ENCODE measurements around the gene NRIP3. TPM values are rescaled to one million over a fixed set of nuclear protein-coding genes. Genes with fewer than 3 reads are reported as not detected.

Gene NRIP3
- total and polyA plus RNA-seq, 2 of the 13 experiments (the other 11 are each of a cell fraction or from before 2014, with no cell fraction given): 0.04 to 0.07 TPM

DNA sequence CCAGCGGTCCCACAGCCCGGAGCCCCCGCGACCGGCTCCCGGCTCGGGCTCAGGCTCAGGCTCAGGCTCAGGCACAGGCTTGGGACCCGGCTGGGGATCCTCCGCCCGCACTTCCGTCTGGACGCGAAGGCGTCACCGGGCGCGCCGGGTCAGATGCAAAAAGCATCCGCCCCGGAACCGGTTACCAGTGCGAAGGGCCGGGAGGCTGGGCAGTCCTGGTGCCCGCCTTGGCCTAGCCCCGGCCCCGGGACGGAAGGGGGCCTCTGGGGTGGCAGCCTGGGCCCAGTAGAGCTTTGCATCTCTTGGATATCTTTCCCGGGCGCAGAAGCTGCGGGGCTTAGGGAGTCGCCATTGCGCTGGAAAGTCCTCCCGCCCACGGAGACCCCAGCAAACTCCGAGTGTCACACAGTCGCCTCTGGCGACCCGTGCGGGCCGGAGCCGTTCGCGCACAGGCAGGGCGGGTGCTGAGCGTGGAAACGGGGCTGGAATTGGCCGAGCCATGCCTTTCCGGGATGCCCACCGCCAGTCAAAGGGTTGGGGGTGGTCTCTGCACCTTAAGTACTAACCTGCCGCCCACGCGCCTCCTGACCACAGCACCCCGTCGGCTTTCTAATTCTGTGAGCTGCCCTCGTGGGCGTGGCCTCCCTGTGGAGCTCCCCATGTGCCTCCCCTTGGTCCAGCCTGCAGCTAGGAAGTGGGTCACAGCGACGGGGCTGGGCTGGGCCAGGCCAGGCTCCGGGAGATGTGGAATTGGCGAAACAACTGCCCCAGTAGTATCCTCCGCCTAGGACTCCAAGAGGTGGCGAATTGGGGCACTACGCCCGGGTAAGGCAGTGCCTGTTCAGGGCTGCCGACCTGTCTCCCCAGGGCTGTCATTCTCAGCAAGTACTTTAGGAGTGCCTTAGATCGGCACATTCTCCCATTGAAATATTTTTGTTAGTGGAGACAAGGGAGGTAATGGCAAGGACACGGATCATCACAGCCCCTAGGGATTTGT is 39.2 kb downstream of the NRIP3 start, which contains the start of gene TMEM9B (continued):
- no peak for TF ChIP-seq EZH2 (conservative IDR thresholded peaks at IDR 0.05; ENCODE audit: low read depth, low read length)
- no peak for TF ChIP-seq CC2D1A (CRISPR knock-in tag; IDR thresholded peaks at IDR 0.05)
- no peak for TF ChIP-seq EP300 (IDR thresholded peaks at IDR 0.05; ENCODE audit: low read depth in 2 of 2, low read length in 2 of 2)
- no peak for TF ChIP-seq EP300 (CRISPR knock-in tag; IDR thresholded peaks at IDR 0.05; ENCODE audit: borderline replicate concordance)
- TF ChIP-seq KLF6 (CRISPR knock-in tag; IDR thresholded peaks at IDR 0.05): peak; percentile 67; the same call in 1 of the 2 replicates
- no peak for TF ChIP-seq STAG1 (CRISPR knock-in tag; IDR thresholded peaks at IDR 0.05)
- no peak for TF ChIP-seq ZNF317 (CRISPR knock-in tag; IDR thresholded peaks at IDR 0.05)
- no peak for TF ChIP-seq SYNCRIP (IDR thresholded peaks at IDR 0.05; ENCODE audit: insufficient read depth, low read depth, low read length)
- TF ChIP-seq KDM5A (IDR thresholded peaks at IDR 0.05; ENCODE audit: borderline replicate concordance, low read length): no peak; the same call in 1 of the 2 replicates
- TF ChIP-seq, protein P1, sequence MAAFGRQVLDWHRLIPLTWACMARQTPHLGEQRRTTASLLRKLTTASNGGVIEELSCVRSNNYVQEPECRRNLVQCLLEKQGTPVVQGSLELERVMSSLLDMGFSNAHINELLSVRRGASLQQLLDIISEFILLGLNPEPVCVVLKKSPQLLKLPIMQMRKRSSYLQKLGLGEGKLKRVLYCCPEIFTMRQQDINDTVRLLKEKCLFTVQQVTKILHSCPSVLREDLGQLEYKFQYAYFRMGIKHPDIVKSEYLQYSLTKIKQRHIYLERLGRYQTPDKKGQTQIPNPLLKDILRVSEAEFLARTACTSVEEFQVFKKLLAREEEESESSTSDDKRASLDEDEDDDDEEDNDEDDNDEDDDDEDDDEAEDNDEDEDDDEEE (CRISPR knock-in tag; IDR thresholded peaks at IDR 0.05): peak; percentile 83
- TF ChIP-seq YEATS4 (CRISPR knock-in tag; IDR thresholded peaks at IDR 0.05; ENCODE audit: borderline replicate concordance): peak; percentile 90; the same call in 1 of the 2 replicates
- TF ChIP-seq NFE2L1 (CRISPR knock-in tag; IDR thresholded peaks at IDR 0.05; ENCODE audit: borderline replicate concordance): no peak
- TF ChIP-seq ELF3 (CRISPR knock-in tag; IDR thresholded peaks at IDR 0.05): peak; percentile 60; the same call in 1 of the 2 replicates
- TF ChIP-seq ZNF777 (CRISPR knock-in tag; IDR thresholded peaks at IDR 0.05): peak; percentile 58
- TF ChIP-seq, protein P2, sequence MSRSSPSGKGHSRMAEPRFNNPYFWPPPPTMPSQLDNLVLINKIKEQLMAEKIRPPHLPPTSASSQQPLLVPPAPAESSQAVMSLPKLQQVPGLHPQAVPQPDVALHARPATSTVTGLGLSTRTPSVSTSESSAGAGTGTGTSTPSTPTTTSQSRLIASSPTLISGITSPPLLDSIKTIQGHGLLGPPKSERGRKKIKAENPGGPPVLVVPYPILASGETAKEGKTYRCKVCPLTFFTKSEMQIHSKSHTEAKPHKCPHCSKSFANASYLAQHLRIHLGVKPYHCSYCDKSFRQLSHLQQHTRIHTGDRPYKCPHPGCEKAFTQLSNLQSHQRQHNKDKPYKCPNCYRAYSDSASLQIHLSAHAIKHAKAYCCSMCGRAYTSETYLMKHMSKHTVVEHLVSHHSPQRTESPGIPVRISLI (CRISPR knock-in tag; IDR thresholded peaks at IDR 0.05; ENCODE audit: borderline replicate concordance): peak; percentile 47; the same call in 1 of the 2 replicates
- TF ChIP-seq ZNF879 (CRISPR knock-in tag; IDR thresholded peaks at IDR 0.05): no peak
- TF ChIP-seq, protein P3, sequence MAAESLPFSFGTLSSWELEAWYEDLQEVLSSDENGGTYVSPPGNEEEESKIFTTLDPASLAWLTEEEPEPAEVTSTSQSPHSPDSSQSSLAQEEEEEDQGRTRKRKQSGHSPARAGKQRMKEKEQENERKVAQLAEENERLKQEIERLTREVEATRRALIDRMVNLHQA (CRISPR knock-in tag; IDR thresholded peaks at IDR 0.05): no peak
- TF ChIP-seq, protein P4, sequence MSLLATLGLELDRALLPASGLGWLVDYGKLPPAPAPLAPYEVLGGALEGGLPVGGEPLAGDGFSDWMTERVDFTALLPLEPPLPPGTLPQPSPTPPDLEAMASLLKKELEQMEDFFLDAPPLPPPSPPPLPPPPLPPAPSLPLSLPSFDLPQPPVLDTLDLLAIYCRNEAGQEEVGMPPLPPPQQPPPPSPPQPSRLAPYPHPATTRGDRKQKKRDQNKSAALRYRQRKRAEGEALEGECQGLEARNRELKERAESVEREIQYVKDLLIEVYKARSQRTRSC (CRISPR knock-in tag; IDR thresholded peaks at IDR 0.05; ENCODE audit: low read depth): no peak
- no peak for TF ChIP-seq ZFP37 (CRISPR knock-in tag; IDR thresholded peaks at IDR 0.05; ENCODE audit: borderline replicate concordance)
- TF ChIP-seq TBX3 (IDR thresholded peaks at IDR 0.05; ENCODE audit: borderline replicate concordance): no peak
- TF ChIP-seq ARNT (IDR thresholded peaks at IDR 0.05): no peak
- no peak for TF ChIP-seq ZSCAN29 (CRISPR knock-in tag; conservative IDR thresholded peaks at IDR 0.05)
- TF ChIP-seq TSC22D2 (CRISPR knock-in tag; IDR thresholded peaks at IDR 0.05; ENCODE audit: borderline replicate concordance): no peak
- no peak for TF ChIP-seq JUNB (CRISPR knock-in tag; IDR thresholded peaks at IDR 0.05; ENCODE audit: borderline replicate concordance)
- peak; percentile 99 for TF ChIP-seq NR2C2 (CRISPR knock-in tag; IDR thresholded peaks at IDR 0.05; ENCODE audit: borderline replicate concordance)
- peak; percentile 95 for TF ChIP-seq PHF21A (CRISPR knock-in tag; IDR thresholded peaks at IDR 0.05)
- no peak for TF ChIP-seq ATM (IDR thresholded peaks at IDR 0.05; ENCODE audit: borderline replicate concordance)
